NCI-H1694 treated with DMSO at 0.1 percent for 48 hours (cell line): ENCODE measurements around the gene RIOK3.
"Not testable (repeated sequence)": the region's sequence is repeated elsewhere in the genome, so short reads cannot be mapped to it uniquely, and the experiment has no call there.

Experiments
- DNase-seq: peaks from one replicate; lab custom pipeline; 2025; lab: John Stamatoyannopoulos, UW

The RIOK3 gene

DNA sequence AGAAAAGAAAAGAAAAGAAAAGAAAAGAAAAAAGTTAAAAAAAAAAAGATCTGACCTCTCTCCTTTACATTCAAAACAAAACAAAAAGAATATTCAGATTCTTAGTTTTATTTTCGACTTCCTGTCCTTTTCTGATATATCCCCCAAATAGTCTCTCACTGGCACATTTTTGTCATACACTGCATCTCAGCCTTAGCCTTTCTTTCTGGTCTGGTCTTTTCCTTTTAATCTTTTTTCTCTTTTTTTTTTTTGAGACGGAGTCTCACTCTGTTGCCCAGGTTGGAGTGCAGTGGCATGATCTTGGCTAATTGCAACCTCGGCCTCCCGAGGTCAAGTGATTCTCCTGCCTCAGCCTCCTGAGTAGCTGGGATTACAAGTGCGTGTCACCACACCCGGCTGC lies 1.6 kb upstream of the RIOK3 start:
- DNase-seq = no peak

DNA sequence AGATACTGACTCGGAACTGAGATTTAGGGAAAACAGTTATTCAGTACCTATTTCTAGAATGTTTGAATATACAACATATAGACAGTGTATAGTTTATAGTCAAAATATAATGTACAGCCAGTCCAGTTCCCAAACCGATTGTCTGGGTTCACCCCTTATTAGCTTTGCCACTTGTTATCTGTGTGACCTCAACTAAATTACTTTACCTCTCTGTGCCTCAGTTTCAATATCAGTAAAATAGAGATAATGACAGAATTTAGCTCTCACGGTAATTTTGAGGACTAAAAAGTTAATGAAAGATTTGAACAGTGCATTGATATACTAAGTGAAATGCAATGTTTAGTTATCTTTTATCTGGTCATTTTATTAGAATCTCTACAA lies 750 bp upstream of the RIOK3 start:
- no peak for DNase-seq

DNA sequence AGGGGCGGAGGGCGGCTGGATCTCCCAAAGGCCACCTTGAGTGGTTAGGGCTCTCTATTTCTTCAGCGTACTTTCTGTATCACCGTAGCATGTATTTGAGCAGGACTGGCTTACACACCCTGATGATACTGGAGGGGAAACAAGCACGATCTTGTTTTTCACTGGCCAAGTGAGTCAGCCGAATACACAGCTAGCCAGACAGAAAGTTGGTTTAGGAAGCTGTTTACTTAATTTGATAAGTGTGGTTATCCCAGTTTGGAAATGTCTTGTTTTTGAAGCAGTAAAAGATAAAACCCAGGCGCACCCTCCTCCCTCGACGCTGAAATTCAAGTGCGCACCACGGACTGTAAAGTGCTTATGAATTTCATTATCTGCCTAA lies 582 bp downstream of the RIOK3 start:
- DNase-seq = no peak

DNA sequence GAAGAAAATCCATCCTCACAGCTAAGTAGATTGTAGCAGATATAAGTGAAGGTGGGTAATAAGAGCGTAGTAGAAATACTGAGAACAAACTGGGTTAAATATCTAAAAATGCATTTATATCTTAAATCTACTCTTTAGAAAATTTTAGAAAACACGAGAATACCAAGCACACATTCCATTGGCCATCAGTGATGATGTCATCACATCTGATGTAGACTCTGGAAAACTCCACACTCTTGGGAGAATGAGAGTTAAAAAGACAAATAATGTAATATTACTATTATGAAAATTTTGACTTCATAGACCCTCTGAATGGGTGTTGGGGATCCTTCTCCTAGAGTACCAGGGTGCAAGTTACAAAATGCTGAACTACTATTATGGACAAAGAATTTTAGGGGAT lies 3.7 kb downstream of the RIOK3 start:
- DNase-seq = no peak

DNA sequence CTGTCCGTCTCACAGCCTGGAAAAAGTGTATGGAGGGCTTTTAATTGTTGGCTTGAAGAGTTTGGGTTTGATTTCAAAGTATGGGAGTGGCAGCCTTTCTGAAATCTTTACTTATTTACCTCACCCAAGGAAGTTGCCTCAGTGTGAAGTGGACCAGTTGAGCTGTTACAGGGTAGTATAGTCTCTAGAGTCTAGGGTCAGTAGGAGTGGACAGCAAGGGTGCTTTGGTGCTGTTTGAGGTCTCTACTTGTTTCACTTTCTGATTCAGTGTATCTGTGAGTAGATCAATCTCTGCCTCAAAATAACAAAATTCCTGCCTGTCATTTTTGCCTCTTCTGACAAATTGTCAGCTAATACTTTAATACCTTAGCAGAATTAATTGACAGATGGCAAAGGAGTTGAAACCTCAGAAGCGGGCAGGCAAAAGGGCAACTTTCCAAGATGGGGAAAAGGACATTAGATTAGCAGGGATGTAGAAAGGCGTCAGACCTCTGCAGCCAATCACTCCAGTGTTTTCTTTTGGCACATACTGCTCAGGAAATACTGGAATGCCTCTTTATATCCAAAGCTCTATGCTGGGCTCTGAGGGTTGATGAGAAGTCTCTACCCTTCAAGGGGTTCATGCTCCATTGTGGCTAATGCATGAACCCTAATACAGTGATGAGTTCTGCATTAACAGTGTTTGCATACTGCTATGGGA lies 5.9 kb downstream of the RIOK3 start:
- DNase-seq = no peak

DNA sequence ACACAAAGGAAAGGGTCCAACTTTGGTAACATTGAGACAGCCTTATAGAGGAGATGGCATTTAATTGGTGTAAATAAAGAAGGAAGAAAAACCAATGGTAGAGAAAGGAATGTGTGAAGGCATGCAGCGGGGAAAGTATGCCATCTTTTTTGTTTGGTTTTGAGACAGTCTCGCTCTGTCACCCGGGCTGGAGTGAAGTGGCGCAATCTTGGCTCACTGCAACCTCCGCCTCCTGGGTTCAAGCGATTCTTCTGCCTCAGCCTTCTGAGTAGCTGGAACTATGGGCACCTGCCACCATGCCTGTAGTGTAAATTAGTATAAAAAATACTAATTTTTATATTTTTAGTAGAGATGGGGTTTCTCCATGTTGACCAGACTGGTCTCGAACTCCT lies 6.4 kb downstream of the RIOK3 start:
- DNase-seq = no peak

DNA sequence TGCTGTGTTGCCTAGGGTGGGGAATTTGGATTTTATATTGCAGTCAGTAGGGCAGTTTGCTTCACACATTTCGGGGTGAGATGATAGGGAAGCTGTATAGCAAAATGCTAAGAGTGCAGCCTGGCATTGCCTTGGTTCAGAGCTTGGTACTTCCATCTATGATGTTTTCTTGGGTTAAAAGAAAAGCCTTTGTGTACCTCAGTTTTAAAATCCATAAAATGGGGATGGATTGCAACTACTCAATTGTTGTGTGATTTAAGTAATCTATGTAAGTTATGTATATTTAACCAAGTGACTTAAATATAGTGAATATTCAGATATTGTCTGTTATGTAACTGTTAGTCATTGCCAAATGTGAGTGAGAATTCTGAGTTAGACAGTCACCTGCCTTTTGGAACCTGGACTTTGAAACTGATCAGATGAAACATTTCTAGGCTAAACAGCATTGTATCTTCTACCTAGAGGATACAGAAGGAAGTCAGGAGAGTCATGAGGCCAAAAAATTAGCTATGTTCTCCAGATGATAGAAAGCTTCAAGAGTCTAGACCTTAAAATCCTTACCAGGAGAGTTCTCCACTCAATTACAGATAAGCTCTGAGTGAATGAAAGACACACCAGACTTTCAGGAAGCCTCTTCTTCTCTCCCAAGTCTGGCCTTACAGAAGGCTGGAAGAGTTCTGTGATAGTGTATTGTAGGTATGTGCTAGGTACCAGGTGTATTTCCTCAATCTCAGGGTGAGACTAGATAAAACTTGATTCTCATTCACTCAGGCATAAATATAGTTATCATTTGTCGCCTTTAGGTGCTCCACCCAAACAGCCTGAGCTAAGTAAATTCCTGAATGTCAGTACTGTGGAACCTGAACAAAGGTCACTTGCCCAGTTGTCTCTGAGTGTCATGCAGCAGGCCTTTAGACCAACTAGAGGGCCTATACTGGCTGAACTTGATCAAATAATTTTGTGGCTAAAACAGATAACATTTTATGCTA lies 7.5 kb downstream of the RIOK3 start:
- no peak for DNase-seq

DNA sequence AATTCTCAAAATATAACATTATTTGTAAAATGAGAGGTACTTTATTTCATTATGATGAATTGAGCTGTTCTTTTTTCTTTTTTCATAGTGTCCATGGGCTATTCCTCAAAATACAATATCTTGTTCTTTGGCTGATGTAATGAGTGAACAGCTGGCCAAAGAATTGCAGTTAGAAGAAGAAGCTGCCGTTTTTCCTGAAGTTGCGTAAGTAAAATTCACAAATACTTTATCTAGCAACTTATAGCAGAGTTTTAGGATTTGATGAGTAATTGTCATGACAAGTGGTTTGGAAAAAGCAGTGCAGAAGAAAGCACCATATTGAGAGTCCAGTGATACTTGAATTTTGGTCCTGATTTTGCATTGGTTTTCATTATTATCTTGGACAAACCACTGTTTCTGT lies 9.8 kb downstream of the RIOK3 start:
- no peak for DNase-seq

DNA sequence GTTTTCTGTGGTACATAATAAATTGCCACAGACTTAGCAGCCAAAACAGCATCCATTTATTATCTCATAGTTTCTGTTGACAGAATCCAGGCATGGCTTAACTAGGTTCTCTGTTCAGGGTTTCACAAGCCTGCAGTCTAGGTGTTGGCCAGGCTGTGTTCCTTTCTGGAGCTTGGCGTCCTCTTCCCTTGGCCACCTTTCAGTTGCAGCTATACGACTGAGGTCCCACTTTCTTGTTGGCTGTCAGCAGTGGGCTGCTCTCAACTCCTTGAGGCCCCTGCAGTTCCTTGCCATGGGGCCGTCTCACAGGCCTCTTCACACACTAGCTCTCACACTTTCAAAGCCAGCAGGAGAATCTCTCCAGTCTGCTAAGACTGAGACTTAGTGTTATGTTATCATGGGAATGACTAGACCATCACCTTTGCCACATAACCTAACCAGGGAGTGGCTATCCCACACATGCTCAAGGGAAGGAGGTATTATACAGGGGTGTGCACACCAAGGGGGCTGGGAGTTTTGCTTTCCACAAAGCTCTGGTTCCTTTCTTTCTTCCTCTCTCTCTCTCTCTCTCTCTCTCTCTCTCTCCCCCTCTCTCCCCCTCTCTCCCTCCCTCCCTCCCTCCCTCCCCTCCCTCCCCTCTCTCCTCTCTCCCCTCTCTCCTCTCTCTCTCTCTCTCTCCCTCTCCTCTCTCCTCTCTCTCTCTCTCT lies 15.8 kb downstream of the RIOK3 start:
- no peak for DNase-seq

DNA sequence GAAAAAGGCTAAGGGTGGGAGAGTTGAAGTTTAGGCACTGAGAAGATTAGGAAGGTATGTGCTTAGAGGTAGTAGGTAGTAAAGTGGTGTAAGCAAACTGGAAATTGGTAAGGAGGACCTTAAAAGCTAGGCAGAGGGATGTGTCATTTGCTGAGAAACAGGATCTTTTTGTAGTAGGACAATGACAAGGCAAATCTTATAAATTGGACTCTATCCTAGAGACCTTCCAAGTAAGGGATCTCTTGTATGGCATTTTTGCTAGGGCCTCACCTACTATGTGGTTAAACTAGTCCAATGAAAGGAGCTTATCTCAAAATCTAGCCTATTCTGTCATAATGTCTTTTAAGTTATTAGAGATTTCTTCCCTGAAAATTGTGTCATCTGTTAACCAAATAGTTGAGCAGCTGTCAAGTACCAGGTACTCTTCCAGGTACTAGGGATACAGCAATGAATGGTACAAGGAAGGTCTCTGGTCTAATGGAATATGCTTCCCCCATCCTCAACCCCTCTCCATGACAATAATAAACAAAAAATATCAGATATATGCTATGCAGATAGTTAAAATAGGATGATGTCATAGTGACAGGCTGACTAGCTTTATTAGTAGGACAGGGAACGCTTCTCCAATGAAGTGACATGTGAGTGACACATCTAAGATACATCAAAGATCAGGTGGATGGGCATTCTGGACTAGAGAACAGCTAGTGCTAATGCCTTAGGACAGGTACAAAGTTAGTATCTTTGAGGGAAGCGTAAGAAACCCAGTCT lies 17.7 kb downstream of the RIOK3 start:
- no peak for DNase-seq

DNA sequence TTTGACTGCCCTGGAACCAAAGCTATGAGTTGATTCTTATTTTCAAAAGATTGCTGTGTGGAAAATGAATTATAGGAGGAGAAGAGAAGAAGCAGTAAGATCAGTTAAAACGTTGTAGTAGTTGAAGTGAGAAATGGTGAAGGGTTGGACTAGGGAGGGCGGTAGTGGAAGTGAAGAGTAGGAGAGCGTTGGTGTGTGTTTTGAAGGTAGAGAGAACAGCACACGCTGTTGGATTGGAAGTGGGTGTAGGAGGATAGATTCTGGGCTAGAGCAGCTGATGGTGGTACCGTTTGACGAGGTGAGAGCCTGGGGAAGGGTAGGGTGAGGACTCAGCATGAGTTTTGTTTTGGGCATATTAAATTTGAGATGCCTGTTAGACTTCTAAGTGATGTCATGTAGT lies 18.4 kb downstream of the RIOK3 start:
- no peak for DNase-seq

DNA sequence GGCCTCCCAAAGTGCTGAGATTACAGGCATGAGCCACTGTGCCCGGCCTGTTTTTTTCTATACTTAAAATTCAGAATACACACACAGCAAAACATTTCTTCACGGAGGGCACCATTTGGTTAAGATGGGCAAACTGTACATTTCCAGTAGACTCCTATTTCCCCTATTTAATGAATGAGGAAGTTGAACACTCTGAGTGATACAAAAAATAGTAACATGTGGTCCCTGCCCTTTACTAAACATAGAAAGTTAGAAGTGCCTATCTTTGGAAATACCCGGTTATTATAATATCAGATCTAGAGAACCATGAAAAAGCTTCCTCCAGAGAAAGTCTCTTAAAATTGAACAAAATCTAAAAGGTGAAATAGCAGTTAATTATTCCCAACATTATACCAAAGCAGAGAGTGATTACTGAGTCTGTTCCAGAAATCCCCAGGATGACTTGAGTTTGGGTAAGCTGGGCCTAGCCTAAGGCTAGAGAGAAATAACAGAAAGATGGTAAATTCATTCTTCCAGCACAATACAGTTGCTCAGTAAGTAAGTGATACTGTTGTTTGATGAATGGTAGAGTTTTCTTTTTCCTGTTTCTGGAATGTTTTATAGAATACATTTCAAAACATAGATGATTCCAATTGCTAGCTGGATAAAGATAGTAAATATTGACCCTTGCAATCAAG lies 26.9 kb downstream of the RIOK3 start:
- DNase-seq = no peak

DNA sequence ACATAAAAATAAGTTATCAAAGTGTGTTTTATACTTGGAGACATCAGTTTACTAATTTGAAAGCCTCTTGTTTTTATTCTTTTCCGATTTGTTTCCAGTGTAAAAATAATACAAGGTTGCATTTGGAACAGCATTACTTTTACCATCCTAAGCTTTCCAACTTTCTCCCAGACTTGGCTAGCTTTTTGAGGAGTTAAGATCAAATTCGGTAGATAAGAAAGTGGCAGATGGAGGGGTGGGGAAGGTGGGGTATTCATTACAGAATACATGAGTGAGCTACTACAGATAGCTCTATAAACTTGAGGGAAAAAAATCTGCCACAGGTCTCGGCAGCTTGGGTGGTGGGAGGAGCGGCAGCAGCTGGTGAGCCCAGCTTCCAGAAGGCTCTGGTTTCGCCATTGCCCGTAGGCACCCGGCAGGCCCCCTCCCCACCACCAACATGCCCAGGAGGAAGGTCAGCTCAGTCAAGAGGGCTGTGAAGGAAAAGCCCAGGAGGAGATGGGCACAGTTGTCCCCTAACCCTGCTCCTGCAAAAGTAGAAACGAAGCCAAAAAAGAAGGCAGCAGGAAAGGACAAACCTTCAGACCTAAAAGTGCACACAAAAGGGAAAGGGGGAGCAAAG lies 31.6 kb downstream of the RIOK3 start:
- peak; percentile 24 for DNase-seq

DNA sequence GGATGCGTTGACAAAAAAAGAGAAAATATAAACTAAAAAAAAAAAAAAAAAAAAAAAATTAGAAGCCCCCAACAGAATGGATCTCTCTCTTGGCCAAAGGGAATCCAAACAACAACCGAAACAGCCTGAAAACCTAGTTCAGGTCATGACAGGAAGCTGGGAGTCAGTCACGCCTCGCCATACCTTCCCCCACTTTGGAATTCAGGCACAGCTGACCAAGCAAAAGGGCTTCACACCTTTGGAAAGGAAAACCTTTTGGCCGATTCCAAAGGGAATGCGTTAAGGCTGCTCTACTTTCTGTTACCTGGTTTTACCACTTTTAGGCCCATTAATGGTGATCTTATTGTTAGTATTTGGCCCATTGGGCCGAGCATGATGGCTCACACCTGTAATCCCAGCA lies 32.3 kb downstream of the RIOK3 start:
- DNase-seq = no peak

DNA sequence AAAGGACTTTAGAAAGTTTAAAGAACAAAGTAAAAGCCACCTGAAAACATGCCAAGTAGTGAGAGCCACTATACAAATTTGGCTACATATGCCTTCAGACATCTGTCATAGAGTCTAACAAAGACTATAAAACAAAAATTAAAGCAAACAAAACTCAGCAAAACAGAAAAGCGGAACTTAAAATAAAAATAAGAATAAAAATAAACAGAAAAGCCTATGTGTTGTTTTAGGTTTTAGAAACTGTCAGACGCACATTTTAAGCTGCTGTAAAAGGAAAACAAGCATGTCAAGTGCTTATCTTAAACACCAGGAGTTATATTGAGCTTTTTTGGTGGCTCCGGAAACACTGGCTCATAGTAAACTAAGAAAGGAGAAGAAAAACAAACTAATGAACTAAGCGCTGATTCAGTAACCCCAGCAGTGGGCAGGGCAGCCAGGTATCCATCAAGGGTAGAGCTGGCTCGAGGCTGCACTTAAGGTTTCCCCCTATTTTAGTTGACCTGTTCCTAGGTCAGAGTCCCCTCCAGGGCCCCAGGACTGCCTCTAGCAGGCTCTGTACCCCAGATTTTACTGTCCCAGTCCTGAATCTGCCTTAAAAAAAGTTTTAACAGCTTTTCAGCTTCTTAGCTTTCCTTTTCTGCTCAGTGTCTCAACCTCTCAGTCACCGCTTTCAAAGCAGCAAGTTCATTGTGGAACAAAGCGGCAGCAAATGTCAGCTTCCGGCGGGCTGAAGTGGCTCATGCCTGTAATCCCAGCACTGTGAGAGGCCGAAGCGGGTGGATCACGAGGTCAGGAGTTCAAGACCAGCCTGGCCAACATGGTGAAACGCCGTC lies 34.9 kb downstream of the RIOK3 start:
- no peak for DNase-seq

DNA sequence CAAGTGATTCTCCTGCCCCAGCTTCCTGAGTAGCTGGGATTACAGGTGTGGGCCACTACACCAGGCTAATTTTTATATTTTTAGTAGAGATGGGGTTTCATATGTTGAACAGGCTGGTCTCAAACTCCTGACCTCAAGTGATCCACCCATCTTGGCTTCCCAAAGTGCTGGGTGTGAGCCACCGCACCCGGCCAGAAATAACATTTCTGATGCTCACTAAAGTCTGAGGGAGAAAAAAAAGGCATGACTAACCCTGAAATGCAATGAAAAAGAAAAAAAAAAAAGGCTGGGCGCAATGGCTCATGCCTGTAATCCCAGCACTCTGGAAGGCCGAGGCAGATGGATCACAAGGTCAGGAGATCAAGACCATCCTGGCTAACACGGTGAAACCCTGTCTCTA lies 36.5 kb downstream of the RIOK3 start:
- not testable (repeated sequence) for DNase-seq

DNA sequence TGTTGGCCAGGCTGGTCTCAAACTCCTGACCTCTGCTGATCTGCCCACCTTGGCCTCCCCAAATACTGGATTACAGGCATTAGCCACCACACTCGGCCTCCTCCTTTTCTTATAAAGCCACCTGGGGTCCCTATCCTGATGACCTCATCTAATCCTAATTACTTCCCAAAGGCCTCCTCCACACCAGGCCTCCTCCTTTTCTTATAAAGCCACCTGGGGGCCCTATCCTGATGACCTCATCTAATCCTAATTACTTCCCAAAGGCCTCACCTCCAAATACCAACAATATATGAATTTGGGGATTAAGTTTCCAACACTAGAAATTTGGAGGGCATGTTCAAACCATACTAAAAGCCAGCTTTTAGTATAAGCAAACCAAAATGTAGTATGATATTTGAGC lies 40.6 kb downstream of the RIOK3 start:
- DNase-seq = no peak

DNA sequence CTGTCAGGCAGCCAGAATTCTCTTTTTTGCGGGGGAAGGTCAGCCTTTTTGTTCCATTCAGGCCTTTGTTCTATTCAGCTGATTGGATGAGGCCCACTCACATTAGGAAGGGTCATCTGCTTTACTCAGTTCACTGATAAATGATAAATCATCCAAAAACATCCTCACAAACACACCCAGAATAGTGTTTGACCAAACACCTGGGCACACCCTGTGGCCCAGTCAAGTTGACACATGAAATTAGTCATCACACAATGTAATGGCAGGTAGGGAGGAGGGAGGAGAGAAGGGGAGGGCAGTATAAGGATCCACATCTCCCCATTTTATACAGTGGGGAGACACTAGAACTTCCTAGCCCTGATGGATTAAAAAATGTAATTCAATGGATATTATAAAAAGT lies 41.9 kb downstream of the RIOK3 start:
- DNase-seq = no peak

DNA sequence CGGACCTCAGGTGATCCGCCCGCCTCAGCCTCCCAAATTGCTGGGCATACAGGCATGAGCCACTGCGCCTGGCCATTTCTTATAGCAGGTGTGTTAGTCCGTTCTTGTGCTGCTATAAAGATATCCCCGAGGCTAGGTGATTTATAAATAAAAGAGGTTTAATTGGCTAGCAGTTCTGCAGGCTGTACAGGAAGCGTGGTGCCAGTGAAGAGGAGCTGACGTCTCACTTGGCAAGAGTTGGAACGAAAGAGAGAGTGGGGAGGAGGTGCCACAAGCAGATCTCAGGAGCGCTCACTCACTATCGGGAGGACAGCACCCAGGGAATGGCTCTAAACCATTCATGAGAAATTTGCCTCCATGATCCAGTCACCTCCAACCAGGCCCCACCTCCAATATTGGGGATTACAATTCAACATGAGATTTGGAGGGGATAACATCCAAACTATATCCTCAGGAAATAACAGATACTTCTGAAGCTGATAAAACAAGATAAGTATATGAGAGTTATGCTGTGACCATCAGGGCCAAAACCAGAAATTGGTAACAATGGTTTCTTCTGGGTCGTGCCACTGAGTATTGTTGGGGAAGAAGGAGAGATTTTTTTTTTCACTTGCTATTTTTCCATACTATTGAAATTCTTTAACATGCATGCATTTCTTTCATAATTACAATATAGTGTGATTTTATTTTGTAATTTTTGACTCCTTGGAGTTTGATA lies 42.8 kb downstream of the RIOK3 start:
- DNase-seq = no peak
